H1 (cell line): ENCODE data around the gene RASAL1.

ENCODE experiments used
- BCL11A ChIP-seq, 2 experiments: IDR thresholded peaks; one replicate each; pipeline ENCODE4 v1.6.1; 2011; ENCODE audit warnings: low read depth in 2 of 2, low read length in 2 of 2, mild to moderate bottlenecking in 2 of 2
- CTCF ChIP-seq, 3 experiments: IDR thresholded peaks; 1 replicate in 2 of 3; 2 replicates in 1 of 3; pipeline versions ENCODE4 v1.5.1 to v1.6.1; 2011; ENCODE audit warnings: low read length in 3 of 3, mild to moderate bottlenecking in 3 of 3, inconsistent platforms in 2 of 3, low read depth in 1 of 3, moderate library complexity in 1 of 3; ENCODE audit not compliant: insufficient read depth in 1 of 3; ENCODE audit errors: control extremely low read depth in 1 of 3
- EP300 ChIP-seq, 2 experiments: IDR thresholded peaks; 1 replicate in 1 of 2; 2 replicates in 1 of 2; pipeline ENCODE4 v1.6.1; 2011 to 2012; ENCODE audit warnings: low read depth in 2 of 2, low read length in 2 of 2, mild to moderate bottlenecking in 2 of 2, borderline replicate concordance in 1 of 2, inconsistent platforms in 1 of 2, moderate library complexity in 1 of 2
- FOSL1 ChIP-seq: IDR thresholded peaks from 2 replicates; pipeline ENCODE4 v1.6.1; 2011; ENCODE audit warnings: mild to moderate bottlenecking, low read depth, low read length, moderate library complexity; ENCODE audit not compliant: insufficient read depth
- MAX ChIP-seq: IDR thresholded peaks from 2 replicates; pipeline ENCODE4 v1.6.1; 2012; ENCODE audit warnings: inconsistent platforms
- RAD21 ChIP-seq, 2 experiments: IDR thresholded peaks in 1 of 2; conservative IDR thresholded peaks in 1 of 2; 2 replicates each; pipeline ENCODE4 v1.6.1; 2011; ENCODE audit warnings: low read depth in 2 of 2, low read length in 2 of 2, improper control_type of control experiment in 1 of 2, inconsistent platforms in 1 of 2, mild to moderate bottlenecking in 1 of 2, moderate library complexity in 1 of 2
- SP1 ChIP-seq: IDR thresholded peaks from 2 replicates; pipeline ENCODE4 v1.6.1; 2011; ENCODE audit warnings: low read depth, low read length
- SRF ChIP-seq: IDR thresholded peaks from 2 replicates; pipeline ENCODE4 v1.6.1; 2011; ENCODE audit warnings: mild to moderate bottlenecking, low read depth, low read length, moderate library complexity
- TAF1 ChIP-seq: IDR thresholded peaks from 2 replicates; pipeline ENCODE4 v1.6.1; 2011; ENCODE audit warnings: mild to moderate bottlenecking, low read depth, low read length

DNA sequence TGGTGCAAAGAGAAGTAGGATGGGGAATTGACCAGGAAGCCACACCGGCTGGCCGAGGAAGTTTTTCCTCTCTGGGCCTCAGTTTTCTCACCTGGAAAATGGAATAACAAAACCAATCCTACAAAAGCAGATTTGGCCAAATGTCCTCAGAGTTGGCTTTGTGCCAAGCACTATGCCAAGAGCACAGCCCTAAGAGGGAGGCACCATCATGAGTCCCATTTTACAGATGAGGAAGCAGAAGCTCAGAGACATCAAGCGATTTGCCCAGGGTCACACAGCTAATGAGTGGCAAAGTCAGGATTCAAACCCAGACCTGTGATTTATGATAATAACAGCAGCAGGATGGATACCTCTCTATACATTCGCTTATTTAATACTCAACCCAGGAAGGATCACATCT is 27.3 kb downstream of the RASAL1 start:
- TF ChIP-seq RAD21 (IDR thresholded peaks at IDR 0.05 in 1 of 2, conservative IDR thresholded peaks at IDR 0.05 in 1 of 2; ENCODE audit: low read depth in 2 of 2, low read length in 2 of 2) = no peak
- no peak for TF ChIP-seq CTCF (IDR thresholded peaks at IDR 0.05; ENCODE audit: control extremely low read depth in 1 of 3, insufficient read depth in 1 of 3, low read depth in 1 of 3, low read length in 3 of 3)
- no peak for TF ChIP-seq TAF1
- TF ChIP-seq FOSL1 = no peak
- no peak for TF ChIP-seq EP300 (IDR thresholded peaks at IDR 0.05; ENCODE audit: borderline replicate concordance in 1 of 2, low read depth in 2 of 2, low read length in 2 of 2)
- TF ChIP-seq SP1 = no peak
- no peak for TF ChIP-seq SRF
- no peak for TF ChIP-seq MAX
- TF ChIP-seq BCL11A (IDR thresholded peaks at IDR 0.05; ENCODE audit: low read depth in 2 of 2, low read length in 2 of 2) = no peak
